Heart left ventricle (tissue), 13 donors: ENCODE data around the gene SSTR4.

Experiments used
- POLR2A ChIP-seq, 2 donors: fragments of 450-650 bp; IDR thresholded peaks; one replicate each; pipeline ENCODE4 v1.6.1; 2017; ENCODE audit warnings: antibody characterized with exemption in 2 of 2, mild to moderate bottlenecking in 2 of 2, moderate library complexity in 2 of 2
- TF ChIP-seq, protein P1 (sequence below), 12 donors: fragments of 200-600 bp; sonication (generic) in 4 of 12; IDR thresholded peaks; one replicate each; pipeline versions ENCODE4 v1.5.0 to v1.8.0; 2018 to 2022; ENCODE audit warnings: antibody characterized with exemption in 12 of 12, mild to moderate bottlenecking in 5 of 12
- donor health status: ischemic (EF 13 %, LVEDD 7.1; RV severe dilation, severe dysfunction).
- donor health status: DM: no; HTN: yes; CAD: no.
- donor health status: DM: no; HTN: no; CAD: no.
- donor health status: ischemic (EF 25% LVEDD 6.9; RV normal size, moderate dysfunction).
- donor health status: ischemic (EF 25% LVEDD 5.7; RV mildly dilated, moderate dysfunction).
- donor health status: ischemic (EF 35%, LVEDD 5.7; RV mildly dilated, moderate dysfunction).
- donor health status: nonischemic (EF 11% LVEDD 7.7; RV severe dilation, severe dysfunction).
- donor health status: DM: yes; HTN: yes; CAD: no.
- donor health status: PGD.
- donor health status: ischemic (EF 29% LVEDD 5.4; RV normal size, mild dysfunction).
- donor health status: nonischemic (EF 23%, LVEDD 6.1; RV moderate dilation, normal function).

- TF ChIP-seq, protein P1, sequence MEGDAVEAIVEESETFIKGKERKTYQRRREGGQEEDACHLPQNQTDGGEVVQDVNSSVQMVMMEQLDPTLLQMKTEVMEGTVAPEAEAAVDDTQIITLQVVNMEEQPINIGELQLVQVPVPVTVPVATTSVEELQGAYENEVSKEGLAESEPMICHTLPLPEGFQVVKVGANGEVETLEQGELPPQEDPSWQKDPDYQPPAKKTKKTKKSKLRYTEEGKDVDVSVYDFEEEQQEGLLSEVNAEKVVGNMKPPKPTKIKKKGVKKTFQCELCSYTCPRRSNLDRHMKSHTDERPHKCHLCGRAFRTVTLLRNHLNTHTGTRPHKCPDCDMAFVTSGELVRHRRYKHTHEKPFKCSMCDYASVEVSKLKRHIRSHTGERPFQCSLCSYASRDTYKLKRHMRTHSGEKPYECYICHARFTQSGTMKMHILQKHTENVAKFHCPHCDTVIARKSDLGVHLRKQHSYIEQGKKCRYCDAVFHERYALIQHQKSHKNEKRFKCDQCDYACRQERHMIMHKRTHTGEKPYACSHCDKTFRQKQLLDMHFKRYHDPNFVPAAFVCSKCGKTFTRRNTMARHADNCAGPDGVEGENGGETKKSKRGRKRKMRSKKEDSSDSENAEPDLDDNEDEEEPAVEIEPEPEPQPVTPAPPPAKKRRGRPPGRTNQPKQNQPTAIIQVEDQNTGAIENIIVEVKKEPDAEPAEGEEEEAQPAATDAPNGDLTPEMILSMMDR (IDR thresholded peaks at IDR 0.05), result no peak
- TF ChIP-seq POLR2A (IDR thresholded peaks at IDR 0.05), result no peak
Measured at GRCh38 chr20:23008667-23009066, 26.4 kb upstream of the SSTR4 start.
